ENCODE data around the gene DEFB125. TPM values are rescaled to one million over a fixed set of nuclear protein-coding genes. Genes with fewer than 3 reads are reported as not detected.
A peak's percentile ranks its signal among the peaks of the same experiment; 100 is the strongest.

Gene DEFB125
- total and polyA plus RNA-seq, 2 donors (not counting 1 experiment from before 2014, with no cell fraction given), result not detected

DNA sequence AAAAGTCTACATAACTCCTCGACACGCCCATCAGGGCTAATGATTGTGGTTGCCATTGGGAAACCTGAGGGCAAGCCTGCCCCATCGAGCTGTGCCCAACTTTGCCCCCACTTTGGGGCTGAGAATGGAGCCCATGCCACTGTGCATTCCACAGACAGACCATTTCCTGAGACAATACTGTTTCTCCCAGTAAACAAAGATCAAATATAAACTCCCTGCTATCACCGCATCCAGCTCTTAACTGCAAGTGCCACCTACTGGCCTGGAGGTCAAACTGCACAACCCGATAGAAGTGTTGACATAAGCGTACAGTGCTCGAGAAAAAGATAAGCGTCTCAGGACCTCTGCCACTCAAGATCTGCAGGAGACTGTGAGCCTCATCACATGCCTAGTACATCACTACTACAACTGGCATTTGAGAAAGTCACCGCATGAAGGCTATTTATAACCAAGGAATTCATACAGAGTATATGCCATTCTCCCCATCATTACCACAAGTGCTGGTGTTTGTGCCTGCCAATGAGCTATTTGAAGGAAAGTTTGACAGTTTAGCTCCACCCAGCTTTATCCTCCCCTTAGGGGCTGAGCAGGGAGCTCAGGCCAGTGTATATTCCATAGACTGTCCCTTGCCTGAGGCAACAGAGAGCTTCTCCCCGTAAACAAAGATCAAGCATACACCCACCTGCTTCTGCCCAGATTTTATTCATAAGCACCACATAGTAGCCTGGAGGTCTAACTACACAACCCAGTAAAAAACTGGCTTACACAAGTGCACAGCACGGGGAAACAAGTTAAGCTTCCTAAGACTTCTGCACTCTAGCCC, 50.4 kb downstream of the DEFB125 start:
- H3K4me1 Mint-ChIP-seq, result no peaks in the 10 kb centered on the region
- Histone ChIP-seq H3K9me3 (ENCODE audit: control extremely low read depth in 1 of 3, control insufficient read depth in 2 of 3, insufficient read depth in 1 of 3, low read length in 2 of 3) (peaks cover 0 to 7% (median 0%) of the 10 kb centered on the region in 3 donors), H3K9ac (ENCODE audit: low read length) (no peak overlapping the region), H3K4me3 (ENCODE audit: control extremely low read depth in 1 of 5, extremely low read depth in 1 of 5, insufficient read depth in 1 of 5, low read depth in 2 of 5, low read length in 4 of 5) (no peak overlapping the region), H3K27ac (ENCODE audit: low read length in 2 of 2) (no peak overlapping the region), H2AFZ (ENCODE audit: insufficient read depth, low read depth, low read length, poor library complexity, severe bottlenecking) (no peak overlapping the region), H3K79me2 (ENCODE audit: control insufficient read depth, insufficient read depth, low read length) (no peaks in the 10 kb centered on the region), H3K36me3 (replicated peaks in 1 of 2; ENCODE audit: control extremely low read depth in 1 of 2, control insufficient read depth in 1 of 2, extremely low read depth in 1 of 2, insufficient read depth in 2 of 2, low read length in 1 of 2) (no peaks in the 10 kb centered on the region), H3K4me1 (ENCODE audit: control insufficient read depth in 2 of 2, insufficient read depth in 2 of 2, low read length in 2 of 2) (no peaks in the 10 kb centered on the region), H3K4me2 (replicated peaks; ENCODE audit: low read depth, low read length, poor library complexity, severe bottlenecking) (no peak overlapping the region), H3K27me3 (replicated peaks in 1 of 4; ENCODE audit: control extremely low read depth in 1 of 4, control insufficient read depth in 3 of 4, insufficient read depth in 4 of 4, low read length in 3 of 4) (peaks cover 0 to 10% (median 4%) of the 10 kb centered on the region in 4 experiments), H4K20me1 (ENCODE audit: control insufficient read depth, insufficient read depth, low read length, poor library complexity, severe bottlenecking) (no peaks in the 10 kb centered on the region)
- H3K9me3 Mint-ChIP-seq (ENCODE audit: insufficient read depth), result peaks cover 1% of the 10 kb centered on the region
- intact Hi-C loops (cut with micrococcal nuclease), result no loop called here
- no peak overlapping the region for H3K4me3 Mint-ChIP-seq
- ChIA-PET POLR2A (no interaction called here), CTCF (interaction anchor here (1.2 kb wide), 1 partner anchor 17 kb away, joined by 3 read pairs; no protein-coding TSS in a partner anchor)
- H3K27me3 Mint-ChIP-seq, result peaks cover 34% of the 10 kb centered on the region
- ATAC-seq (ENCODE audit: low read depth) (no peak), DNase-seq (no peak)
- TF ChIP-seq, protein P1, sequence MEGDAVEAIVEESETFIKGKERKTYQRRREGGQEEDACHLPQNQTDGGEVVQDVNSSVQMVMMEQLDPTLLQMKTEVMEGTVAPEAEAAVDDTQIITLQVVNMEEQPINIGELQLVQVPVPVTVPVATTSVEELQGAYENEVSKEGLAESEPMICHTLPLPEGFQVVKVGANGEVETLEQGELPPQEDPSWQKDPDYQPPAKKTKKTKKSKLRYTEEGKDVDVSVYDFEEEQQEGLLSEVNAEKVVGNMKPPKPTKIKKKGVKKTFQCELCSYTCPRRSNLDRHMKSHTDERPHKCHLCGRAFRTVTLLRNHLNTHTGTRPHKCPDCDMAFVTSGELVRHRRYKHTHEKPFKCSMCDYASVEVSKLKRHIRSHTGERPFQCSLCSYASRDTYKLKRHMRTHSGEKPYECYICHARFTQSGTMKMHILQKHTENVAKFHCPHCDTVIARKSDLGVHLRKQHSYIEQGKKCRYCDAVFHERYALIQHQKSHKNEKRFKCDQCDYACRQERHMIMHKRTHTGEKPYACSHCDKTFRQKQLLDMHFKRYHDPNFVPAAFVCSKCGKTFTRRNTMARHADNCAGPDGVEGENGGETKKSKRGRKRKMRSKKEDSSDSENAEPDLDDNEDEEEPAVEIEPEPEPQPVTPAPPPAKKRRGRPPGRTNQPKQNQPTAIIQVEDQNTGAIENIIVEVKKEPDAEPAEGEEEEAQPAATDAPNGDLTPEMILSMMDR (IDR thresholded peaks at IDR 0.05), result peak; percentile 22
- no peak for TF ChIP-seq EZH2 (IDR thresholded peaks at IDR 0.05; ENCODE audit: borderline replicate concordance, insufficient read depth, low read depth, low read length, poor library complexity, severe bottlenecking)
- 95% methylated on average over 10 of the region's 11 CpGs for WGBS (ENCODE audit: insufficient coverage)
- H3K27ac Mint-ChIP-seq, result no peak overlapping the region

DNA sequence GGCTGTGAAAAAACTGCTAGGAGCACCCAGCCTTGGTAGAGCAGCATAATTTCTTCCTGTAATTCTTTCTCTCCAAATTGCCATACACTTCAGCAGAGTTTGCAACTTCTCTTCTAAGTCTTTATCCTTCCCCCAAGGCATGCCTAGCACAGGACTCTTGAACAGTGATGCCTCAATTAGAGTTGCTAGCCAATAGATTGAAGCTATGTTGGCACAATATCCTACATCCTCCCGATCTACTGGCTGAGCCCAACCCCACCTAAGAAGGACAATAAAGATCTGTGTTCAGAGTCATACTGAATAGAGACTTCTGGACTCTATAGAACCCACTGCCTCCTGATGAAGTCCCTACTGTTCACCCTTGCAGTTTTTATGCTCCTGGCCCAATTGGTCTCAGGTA, 54.8 kb downstream of the DEFB125 start, which contains the start of gene DEFB126:
TSS of gene DEFB126 (plus strand) at position 301 of the 400 bp plus-strand sequence. CDS start at position 340, 39 bp downstream.
- Histone ChIP-seq H3K27ac (ENCODE audit: low read length in 2 of 2) (no peak within 1 kb of the TSS), H3K4me3 (ENCODE audit: control extremely low read depth in 1 of 5, extremely low read depth in 1 of 5, insufficient read depth in 1 of 5, low read depth in 2 of 5, low read length in 4 of 5) (no peak within 1 kb of the TSS), H3K4me2 (replicated peaks; ENCODE audit: low read depth, low read length, poor library complexity, severe bottlenecking) (no peak within 1 kb of the TSS), H3K79me2 (ENCODE audit: control insufficient read depth, insufficient read depth, low read length) (no peaks in the 10 kb centered on the region), H3K27me3 (replicated peaks in 1 of 4; ENCODE audit: control extremely low read depth in 1 of 4, control insufficient read depth in 3 of 4, insufficient read depth in 4 of 4, low read length in 3 of 4) (peaks cover 0 to 15% (median 7%) of the 10 kb centered on the region in 4 experiments), H3K36me3 (replicated peaks in 1 of 2; ENCODE audit: control extremely low read depth in 1 of 2, control insufficient read depth in 1 of 2, extremely low read depth in 1 of 2, insufficient read depth in 2 of 2, low read length in 1 of 2) (no peaks in the 10 kb centered on the region), H3K9me3 (ENCODE audit: control extremely low read depth in 1 of 3, control insufficient read depth in 2 of 3, insufficient read depth in 1 of 3, low read length in 2 of 3) (peaks cover 0 to 7% (median 0%) of the 10 kb centered on the region in 3 donors), H2AFZ (ENCODE audit: insufficient read depth, low read depth, low read length, poor library complexity, severe bottlenecking) (no peak within 1 kb of the TSS), H3K9ac (ENCODE audit: low read length) (no peak within 1 kb of the TSS), H4K20me1 (ENCODE audit: control insufficient read depth, insufficient read depth, low read length, poor library complexity, severe bottlenecking) (no peaks in the 10 kb centered on the region), H3K4me1 (ENCODE audit: control insufficient read depth in 2 of 2, insufficient read depth in 2 of 2, low read length in 2 of 2) (no peaks in the 10 kb centered on the region)
- no CpG with 5 or more reads among the region's 1 CpG for WGBS (ENCODE audit: insufficient coverage)
- Mint-ChIP-seq H3K27me3 (peaks cover 49% of the 10 kb centered on the region), H3K4me1 (no peaks in the 10 kb centered on the region), H3K9me3 (ENCODE audit: insufficient read depth) (no peaks in the 10 kb centered on the region), H3K27ac (no peak within 1 kb of the TSS), H3K4me3 (no peak within 1 kb of the TSS)
- no peak for TF ChIP-seq EZH2 (IDR thresholded peaks at IDR 0.05; ENCODE audit: borderline replicate concordance, insufficient read depth, low read depth, low read length, poor library complexity, severe bottlenecking)
- TF ChIP-seq, protein P1 (IDR thresholded peaks at IDR 0.05), result no peak
- ATAC-seq (ENCODE audit: low read depth) (no peak), DNase-seq (no peak)
- ChIA-PET CTCF (no interaction called here), POLR2A (no interaction called here)
- intact Hi-C loops (cut with micrococcal nuclease), result no loop called here

Measured in B cell (primary cell).